GM18498 (cell line): ENCODE measurements around the gene TEX13C.
"Not testable (repeated sequence)": the region's sequence is repeated elsewhere in the genome, so short reads cannot be mapped to it uniquely, and the experiment has no call there.

Experiments used
- ATAC-seq: cut with Tn5 transposase; IDR thresholded peaks from one replicate; pipeline ENCODE4 v1.9.1; 2021; ENCODE audit warnings: mild to moderate bottlenecking, moderate library complexity; ENCODE audit not compliant: unreplicated experiment

TEX13C gene

DNA sequence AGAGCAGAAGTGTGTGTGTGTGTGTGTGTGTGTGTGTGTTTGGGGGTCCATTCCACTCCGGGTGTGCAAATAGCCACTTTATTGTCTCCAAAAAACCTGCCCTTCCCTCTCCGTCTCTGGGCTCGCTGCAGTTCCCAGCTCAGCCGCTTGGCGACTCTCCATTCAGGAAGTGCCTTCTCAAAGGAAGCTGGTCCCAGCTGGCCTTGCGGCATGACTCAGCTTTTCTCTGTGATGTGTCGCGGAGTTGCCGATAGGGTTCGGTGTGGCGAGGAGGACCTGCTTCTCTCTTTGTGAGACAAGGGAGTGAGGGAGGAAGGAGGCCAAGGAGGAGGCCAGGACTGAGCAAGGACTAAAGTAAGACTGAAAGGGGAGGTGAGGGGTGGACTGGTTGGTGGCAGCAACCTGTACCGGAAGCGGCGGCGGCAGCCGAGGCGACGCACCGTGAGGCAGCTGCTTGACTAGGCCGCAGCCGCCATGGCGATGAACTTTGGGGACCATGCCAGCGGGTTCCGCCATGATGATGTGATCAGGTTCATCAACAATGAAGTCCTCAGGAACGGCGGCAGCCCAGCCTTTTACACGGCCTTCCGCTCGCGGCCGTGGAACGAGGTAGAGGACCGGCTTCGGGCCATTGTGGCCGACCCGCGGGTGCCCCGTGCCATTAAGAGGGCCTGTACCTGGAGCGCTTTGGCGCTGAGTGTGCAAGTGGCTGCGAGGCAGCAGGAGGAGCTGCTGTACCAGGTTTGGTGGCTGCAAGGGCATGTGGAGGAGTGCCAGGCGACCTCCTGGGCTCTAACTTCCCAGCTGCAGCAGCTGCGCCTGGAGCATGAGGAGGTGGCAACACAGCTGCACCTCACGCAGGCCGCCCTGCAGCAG is at the start of gene TEX13C:
Gene TEX13C (plus strand): TSS at position 226 of the 876 bp plus-strand sequence. CDS start 249 bp downstream, at position 475.
- ATAC-seq = no peak

DNA sequence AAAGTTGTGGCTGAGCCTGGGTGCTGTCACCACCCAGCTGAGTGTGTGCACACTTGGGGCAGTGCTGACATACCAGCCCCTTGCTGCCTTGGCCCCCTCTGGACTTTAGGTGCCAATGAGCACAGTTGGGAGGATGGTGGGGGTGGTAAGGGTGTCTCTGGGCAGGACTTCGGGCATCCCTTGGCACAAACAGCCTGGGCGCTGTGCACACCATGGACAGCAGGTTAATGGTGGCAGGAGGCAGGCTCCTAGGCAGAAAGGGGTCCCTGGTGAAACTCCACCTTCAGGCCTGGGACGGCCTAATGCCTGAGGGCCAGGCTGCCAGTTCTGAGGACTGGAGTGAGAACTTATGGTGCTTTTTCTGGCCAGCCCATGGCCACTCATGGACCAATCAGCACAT is 32.4 kb upstream of the TEX13C start:
- ATAC-seq = no peak

DNA sequence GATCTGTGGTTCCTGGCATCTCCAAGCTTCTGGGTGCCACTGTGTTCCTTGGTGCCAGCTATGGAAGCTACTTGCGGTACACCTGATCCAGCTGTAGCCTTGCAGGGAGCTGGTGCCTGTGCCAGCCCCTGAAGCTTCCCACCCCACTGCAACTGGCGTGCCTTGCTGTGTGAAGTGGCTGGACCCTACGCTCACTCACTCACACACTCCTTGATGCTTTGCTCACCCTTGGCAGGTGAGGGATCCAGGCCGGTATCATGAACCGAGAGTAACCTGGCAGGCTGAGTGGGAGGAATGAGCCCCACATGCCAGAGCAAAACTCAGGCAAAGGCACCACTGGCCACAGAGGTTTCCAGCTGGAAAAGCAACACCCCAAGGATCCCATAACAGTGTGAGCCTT is 31.3 kb upstream of the TEX13C start:
- ATAC-seq = no peak

DNA sequence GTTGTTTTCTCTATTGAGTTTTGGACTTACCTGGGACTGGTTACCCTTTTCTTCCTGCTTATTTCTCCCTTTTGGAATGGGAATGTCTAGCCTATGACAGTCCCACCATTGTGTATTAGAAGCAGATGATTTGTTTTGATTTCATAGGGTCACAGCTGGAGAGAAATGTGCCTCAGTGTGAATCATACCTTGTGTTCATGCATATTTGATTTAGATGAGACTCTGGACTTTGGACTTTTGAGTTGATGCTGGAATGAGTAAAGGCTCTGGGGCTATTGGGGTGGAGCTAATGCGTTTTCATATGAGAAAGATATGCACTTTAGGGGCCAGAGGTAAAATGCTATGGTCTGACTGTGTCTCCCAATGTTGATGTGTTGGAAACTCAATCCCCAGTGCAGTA is 30.5 kb upstream of the TEX13C start:
- no peak for ATAC-seq

DNA sequence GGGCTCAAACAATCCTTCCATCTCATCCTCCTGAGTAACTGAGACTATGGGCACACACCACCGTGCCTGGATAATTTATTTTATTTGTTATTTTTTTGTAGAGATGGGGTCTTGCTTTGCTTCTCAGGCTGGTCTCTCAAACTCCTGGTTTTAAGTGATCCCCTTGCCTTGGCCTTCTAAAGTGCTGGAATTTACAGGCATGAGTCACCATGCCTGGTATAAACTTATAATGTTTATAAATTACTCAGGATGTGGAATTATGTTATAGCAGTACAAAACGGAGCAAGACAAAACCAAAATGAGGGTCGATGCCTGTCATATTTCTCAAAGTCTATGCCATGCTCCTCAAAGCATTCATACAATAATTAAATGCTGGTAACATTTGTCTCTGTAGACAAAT is 29.8 kb upstream of the TEX13C start:
- ATAC-seq = no peak

DNA sequence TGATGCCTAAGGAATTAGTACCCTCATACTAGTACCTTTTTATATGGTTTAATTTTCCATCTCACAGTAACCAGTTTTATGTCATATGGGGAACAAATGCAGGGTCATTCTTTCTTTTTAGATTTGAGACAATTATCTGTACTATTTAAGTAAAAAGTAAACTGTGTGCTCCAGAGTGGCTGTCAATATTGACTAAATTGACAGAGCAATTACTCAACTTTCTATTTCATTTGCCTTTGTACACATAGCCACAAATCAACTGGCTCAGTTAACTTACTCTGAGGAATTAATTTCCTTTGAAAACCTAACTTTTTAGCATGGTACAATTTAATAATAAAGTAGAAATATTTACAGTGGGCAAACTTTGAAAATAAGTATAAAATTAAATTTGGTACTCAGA is 28.5 kb upstream of the TEX13C start:
- ATAC-seq = no peak

DNA sequence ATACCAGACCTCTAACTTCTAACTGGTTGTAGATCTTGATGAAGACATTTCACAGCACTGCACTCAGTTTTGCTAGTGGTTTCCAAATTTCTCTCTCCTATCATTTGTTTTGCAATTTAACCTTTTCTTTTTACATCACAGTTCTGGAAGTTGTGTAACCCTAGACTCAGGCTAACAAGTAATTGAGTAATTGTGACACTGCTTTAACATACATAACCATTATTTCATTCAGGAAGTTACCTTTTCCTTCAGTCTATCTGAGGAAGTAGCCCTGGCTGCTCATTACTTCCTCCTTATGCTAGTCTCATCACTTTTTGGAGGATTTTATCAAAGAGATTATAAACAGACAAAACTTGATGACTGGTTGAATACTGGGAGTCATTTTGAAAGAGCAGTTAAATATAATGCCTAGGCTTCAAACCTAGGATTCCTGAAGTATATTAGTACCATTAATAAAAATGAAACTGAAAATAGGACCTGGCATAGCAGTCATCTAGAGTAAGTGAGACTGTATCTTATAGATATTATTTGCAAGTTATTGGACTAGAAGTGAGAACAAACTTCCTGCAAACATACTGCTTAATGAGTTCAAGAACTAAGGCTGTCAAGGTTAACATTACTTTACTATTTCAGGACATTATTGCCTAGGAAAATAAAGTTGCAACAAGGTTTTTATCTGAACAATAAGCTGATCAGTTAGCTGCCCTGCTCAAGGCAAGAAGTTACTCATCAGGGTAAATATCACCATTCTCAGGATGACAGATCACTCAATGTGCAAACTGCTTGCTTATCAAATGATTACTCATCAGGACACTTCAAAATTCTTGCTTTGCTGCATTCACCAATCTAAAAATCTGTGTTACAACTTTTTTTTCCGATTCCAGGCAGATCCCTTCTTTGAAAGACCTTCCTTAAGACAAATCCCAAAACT is 25.6 kb upstream of the TEX13C start:
- peak; percentile 65 for ATAC-seq

DNA sequence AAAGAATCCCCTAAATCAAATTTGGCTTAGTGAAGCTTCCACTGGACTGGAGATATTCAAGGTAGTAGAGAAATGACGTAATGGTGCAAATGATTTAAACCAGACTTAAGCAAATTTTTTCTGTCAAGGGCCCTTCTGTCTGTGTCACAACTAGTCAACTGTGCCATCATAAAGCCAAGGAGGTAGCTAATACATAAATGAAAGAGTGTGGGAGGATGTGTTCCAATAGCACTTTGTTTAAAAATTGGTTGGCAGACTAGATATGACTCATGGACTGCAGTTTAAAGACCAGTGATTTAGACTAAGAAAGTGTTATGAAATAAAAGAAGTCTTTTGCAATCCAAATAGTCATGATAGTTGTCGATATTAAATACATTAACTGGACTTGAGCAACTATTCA is 24.3 kb upstream of the TEX13C start:
- peak; percentile 81 for ATAC-seq

DNA sequence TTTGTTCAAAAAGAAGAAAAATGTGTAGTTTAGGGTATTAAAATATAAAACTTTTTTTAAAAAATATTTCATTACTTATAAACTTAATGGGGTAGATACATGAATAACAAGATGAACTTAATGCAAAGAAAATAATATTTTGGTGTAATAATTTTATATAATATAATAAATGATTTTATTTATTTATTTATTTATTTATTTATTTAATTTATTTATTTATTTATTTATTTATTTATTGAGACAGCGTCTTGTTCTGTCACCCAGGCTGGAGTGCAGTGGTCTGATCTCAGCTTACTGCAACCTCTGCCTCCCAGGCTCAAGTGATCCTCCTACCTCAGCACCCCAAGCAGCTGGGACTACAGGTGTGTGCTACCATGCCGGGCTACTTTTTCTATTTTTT is 20.8 kb upstream of the TEX13C start:
- no peak for ATAC-seq

DNA sequence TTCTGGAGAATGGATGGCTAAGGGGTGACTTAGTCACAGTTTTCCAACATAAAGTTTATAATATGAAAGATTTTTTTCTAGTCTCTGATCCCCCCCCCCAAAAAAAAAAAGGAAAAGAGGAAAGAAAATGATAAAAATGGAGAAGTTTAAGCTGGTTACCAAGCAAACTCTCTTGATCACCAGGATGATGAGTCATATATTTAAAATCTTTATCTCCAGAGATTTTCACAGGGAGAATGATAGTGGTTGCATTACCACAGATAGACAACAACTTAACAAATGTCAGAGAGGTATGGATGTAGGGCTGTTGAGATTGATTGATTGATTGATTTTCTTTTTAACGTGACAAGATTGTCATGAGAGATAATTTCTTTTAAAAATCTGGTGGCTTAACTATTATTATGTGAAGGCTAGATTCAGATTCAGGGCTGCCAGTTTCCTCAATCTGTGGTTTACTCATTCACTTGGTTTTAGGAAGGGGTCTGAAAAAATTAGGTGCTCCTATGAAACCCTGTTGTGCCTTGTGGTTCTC is 13.3 kb upstream of the TEX13C start:
- no peak for ATAC-seq

DNA sequence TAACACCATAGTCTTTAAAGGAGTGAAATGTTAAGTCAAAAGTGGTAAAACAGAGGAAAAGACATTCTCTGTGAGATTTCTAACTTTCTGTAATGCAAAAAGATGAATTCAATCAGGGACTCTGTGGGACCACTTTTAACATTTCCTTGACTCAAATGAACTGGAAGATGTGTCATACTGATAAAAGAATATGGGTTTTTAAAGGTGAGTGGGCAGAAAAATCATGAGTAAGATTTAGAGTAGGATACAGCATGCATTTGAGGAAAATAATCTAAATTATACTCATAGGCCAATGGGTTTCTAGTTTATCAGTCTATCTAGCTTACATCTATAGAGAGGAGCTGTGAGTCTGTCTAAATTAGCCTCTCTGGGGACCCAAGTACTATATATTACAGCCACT is 11.0 kb upstream of the TEX13C start:
- no peak for ATAC-seq

DNA sequence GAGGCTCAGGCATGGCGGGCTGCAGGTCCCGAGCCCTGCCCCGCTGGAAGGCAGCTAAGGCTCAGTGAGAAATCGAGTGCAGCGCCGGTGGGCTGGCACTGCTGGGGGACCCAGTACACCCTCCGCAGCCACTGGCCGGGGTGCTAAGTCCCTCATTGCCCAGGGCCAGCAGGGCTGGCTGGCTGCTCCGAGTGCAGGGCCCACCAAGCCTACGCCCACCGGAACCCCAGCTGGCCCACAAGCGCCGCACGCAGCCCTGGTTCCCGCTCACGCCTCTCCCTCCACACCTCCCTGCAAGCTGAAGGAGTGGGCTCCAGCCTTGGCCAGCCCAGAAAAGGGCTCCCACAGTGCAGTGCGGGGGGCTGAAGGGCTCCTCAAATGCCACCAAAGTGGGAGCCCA is 505 bp upstream of the TEX13C start:
- not testable (repeated sequence) for ATAC-seq

DNA sequence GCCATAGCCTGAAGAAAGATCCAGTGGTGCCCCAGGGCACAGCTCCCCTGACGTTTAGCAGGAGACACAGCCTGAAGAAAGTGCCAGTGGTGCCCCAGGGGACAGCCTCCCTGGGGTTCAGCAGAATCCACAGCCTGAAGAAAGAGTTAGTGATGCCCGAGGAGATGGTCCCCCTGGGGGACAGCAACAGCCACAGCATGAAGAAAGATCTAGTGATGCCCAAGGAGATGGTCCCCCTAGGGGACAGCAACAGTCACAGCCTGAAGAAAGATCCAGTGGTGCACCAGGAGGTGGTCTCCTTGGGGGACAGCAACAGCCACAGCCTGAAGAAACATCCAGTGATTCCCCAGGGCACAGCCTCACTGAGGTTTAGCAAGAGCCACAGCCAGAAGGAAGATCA is 2.8 kb downstream of the TEX13C start:
- ATAC-seq = no peak

DNA sequence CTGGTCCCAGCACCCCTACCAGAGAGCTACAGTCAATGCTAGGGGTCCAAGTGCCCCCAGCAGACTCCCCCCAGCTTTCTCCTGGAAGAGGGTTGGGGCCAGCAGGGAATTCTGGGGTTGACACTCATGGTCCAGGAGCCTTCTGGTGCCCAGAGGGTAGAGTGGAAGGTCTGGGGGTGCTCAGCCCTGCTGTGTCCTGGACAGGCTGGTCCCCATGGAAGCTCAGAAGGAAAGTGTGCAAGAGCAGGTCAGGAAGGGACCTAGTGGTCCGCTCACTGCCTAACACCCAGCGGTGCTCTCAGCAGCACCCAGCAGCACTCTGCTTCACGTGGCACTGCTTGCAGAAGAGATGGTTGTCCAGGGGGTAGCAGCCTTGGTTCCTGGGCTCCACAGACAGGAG is 6.9 kb downstream of the TEX13C start:
- ATAC-seq = no peak

DNA sequence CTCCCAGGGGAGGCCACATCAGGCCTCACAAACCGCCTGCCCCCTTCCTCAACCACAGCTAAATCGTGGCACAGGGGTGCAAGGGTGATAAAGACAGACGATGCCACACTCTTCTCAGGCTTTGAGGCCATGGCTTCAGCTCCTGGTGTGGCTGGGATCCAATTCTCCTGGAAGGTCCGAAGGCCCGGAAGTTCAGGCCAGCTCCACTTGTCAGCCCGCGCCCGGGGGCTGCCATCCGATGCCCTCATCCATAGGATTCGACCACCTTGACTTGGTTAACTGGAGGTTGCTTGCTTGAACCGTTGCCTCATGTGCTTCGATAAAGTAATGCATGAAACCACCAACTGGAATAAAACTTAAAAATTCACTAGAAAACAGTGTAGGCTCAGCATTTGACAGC is 8.2 kb downstream of the TEX13C start:
- no peak for ATAC-seq

DNA sequence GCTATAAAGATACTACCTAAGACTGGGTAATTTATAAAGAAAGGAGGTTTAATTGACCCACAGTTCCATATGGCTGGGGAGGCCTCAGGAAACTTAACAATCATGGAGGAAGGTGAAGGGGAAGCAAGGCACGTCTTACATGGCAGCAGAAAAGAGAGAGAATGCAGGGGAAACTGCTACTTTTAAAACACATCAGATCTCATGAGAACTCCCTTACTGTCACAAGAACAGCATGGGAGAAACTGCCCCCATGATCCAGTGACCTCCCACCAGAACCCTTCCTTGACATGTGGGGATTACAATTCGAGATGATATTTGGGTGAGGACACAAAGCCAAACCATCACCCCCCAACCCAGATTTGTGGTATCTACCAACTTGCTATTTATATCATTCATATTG is 13.9 kb downstream of the TEX13C start:
- ATAC-seq = no peak

DNA sequence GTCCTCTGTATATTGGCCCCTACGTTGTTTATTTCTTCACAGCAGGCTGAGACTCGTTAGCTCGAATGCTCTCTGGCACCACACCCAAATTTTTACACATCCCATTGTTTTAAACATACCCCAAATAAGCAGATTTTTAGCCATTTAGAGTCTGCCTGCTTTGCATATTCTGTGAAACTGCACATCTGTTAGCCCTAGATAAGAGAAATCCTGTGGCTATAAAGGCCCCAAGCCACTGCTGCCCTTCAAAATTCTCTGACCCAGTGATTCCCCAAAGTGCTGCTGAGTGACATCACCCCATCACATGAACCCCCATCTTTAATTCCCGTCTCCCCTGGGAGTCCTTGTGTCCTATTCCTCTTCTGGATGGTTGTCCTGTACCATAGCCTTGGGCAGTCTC is 20.8 kb downstream of the TEX13C start:
- no peak for ATAC-seq

DNA sequence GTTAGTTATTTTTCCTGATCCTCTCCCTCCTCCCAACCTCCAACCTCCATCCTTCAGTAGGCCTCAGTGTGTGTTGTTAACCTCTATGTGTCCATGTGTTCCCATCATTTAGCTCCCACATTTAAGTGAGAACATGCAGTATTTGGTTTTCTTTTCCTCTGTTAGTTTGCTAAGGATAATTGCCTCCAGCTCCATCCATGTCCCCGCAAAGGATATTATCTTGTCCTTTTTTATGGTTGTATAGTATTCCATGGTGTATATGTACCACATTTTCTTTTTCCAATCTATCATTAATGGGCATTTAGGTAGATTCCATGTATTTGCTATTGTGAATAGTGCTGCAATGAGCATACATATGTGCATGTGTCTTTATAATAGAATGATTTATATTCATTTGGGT is 54.5 kb downstream of the TEX13C start:
- no peak for ATAC-seq
